Esophagus squamous epithelium (tissue), 4 donors: Measurements from ENCODE around the gene TMEM72.

Source experiments
- POLR2A ChIP-seq, 4 donors: fragments of 450-650 bp; IDR thresholded peaks; one replicate each; pipeline ENCODE4 v1.6.1; 2017; ENCODE audit warnings: antibody characterized with exemption in 4 of 4, mild to moderate bottlenecking in 4 of 4, moderate library complexity in 3 of 4
- TF ChIP-seq, protein P1 (sequence below), 6 experiments: fragments of 450-650 bp in 4 of 6; fragments of 200-600 bp in 2 of 6; sonication (generic) in 2 of 6; IDR thresholded peaks; one replicate each; pipeline ENCODE4 v1.5.1; 2016 to 2019; ENCODE audit warnings: antibody characterized with exemption in 6 of 6, mild to moderate bottlenecking in 4 of 6, moderate library complexity in 4 of 6

DNA sequence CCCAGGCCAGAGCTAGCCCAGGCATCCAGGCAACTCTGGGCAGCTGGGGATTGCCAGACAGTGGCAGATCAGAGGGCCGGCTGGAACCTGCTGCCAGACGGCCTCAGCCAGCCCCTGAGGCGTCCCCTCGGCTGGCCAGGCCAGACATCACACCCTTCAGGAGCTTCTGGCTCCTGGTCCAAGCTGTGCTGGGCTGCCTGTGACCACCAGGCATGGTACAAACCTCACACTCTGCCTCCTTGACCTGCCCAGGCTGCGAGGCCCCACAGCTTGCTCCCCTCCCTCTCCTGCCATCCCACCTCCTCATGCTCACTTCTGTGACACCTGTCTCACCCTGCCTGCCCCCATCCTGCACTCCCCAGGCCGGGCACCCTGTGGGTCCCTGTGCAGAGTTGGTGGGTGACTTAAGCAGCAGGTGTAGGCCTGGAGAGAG, 61.8 kb downstream of the TMEM72 start:
- TF ChIP-seq, protein P1, sequence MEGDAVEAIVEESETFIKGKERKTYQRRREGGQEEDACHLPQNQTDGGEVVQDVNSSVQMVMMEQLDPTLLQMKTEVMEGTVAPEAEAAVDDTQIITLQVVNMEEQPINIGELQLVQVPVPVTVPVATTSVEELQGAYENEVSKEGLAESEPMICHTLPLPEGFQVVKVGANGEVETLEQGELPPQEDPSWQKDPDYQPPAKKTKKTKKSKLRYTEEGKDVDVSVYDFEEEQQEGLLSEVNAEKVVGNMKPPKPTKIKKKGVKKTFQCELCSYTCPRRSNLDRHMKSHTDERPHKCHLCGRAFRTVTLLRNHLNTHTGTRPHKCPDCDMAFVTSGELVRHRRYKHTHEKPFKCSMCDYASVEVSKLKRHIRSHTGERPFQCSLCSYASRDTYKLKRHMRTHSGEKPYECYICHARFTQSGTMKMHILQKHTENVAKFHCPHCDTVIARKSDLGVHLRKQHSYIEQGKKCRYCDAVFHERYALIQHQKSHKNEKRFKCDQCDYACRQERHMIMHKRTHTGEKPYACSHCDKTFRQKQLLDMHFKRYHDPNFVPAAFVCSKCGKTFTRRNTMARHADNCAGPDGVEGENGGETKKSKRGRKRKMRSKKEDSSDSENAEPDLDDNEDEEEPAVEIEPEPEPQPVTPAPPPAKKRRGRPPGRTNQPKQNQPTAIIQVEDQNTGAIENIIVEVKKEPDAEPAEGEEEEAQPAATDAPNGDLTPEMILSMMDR (IDR thresholded peaks at IDR 0.05) = no peak
- TF ChIP-seq POLR2A (IDR thresholded peaks at IDR 0.05) = no peak
